Epithelial cell of proximal tubule (primary cell): ENCODE measurements around the gene EXOC6. TPM values are rescaled to one million over a fixed set of nuclear protein-coding genes. Genes with fewer than 3 reads are reported as not detected.

Source experiments
- DNase-seq: peaks from one replicate; pipeline ENCODE4 v3.0.0-alpha.2; 2011; ENCODE audit warnings: low read depth
- H3K4me3 ChIP-seq: 2 replicates; pipeline ENCODE4 v1.5.1; 2011; ENCODE audit warnings: low read depth, mild to moderate bottlenecking, low read length
- CTCF ChIP-seq: conservative IDR thresholded peaks from 2 replicates; pipeline ENCODE4 v1.5.1; 2012; ENCODE audit warnings: low read depth, mild to moderate bottlenecking, low read length
- total RNA-seq: library from RNA; depleted of rRNA; stranded (reverse); fragments of >200 nt; gene quantifications from 2 replicates; pipeline ENCODE4 v1.2.3, GENCODE V29; 2015

Gene EXOC6
- total RNA-seq, 1 donor from 2014 or later, result 12.1 TPM

- TF ChIP-seq CTCF, result no peak
- peak overlapping the region; percentile 48 for H3K4me3 ChIP-seq
- no peak for DNase-seq
Measured at GRCh38 chr10:93063144-93063976, 215.0 kb downstream of the EXOC6 start.

- no peak overlapping the region for H3K4me3 ChIP-seq
- no peak for TF ChIP-seq CTCF
- no peak for DNase-seq
Measured at GRCh38 chr10:93063977-93064660, 215.8 kb downstream of the EXOC6 start.

- no peak for DNase-seq
- no peak overlapping the region for H3K4me3 ChIP-seq
- TF ChIP-seq CTCF, result no peak
Measured at GRCh38 chr10:93064874-93065660, 216.7 kb downstream of the EXOC6 start.

- H3K4me3 ChIP-seq, result no peak overlapping the region
- TF ChIP-seq CTCF, result no peak
- no peak for DNase-seq
Measured at GRCh38 chr10:93065675-93066543, 217.6 kb downstream of the EXOC6 start.

- TF ChIP-seq CTCF, result no peak
- H3K4me3 ChIP-seq, result no peak overlapping the region
- no peak for DNase-seq
Measured at GRCh38 chr10:93066544-93066913, 218.2 kb downstream of the EXOC6 start.
